ENCODE measurements around the gene BCKDK. TPM values are rescaled to one million over a fixed set of nuclear protein-coding genes. Genes with fewer than 3 reads are reported as not detected.

The BCKDK gene
- 10 to 100 TPM; 48.6 to 98.3 TPM for total RNA-seq

GRCh38 chr16:31108035-31108793, at the start of gene BCKDK:
TSS of gene BCKDK (plus strand) at chr16:31108386. CDS start at chr16:31109224, 838 bp downstream.
- peaks cover 16% of the 10 kb centered on the region for H3K4me1 Mint-ChIP-seq
- no peaks in the 10 kb centered on the region for H3K27me3 Mint-ChIP-seq
- peak within 1 kb of the TSS; percentile 97 for H3K4me3 Mint-ChIP-seq
- no peaks in the 10 kb centered on the region for H3K9me3 Mint-ChIP-seq
- H3K27ac Mint-ChIP-seq, result peak within 1 kb of the TSS; percentile 98
- peaks cover 44% of the 10 kb centered on the region for H3K36me3 Mint-ChIP-seq (ENCODE audit: low read depth)
- peak; percentile 83 for ATAC-seq (replicated peaks)

- Mint-ChIP-seq H3K27ac (no peak overlapping the region), H3K9me3 (no peaks in the 10 kb centered on the region), H3K27me3 (no peaks in the 10 kb centered on the region), H3K36me3 (ENCODE audit: low read depth) (peaks cover 58% of the 10 kb centered on the region), H3K4me1 (peaks cover 20% of the 10 kb centered on the region), H3K4me3 (no peak overlapping the region)
- no peak for ATAC-seq (replicated peaks)
Measured at GRCh38 chr16:31061126-31061812, 46.9 kb upstream of the BCKDK start.

GRCh38 chr16:31061813-31062440, 46.3 kb upstream of the BCKDK start:
- H3K36me3 Mint-ChIP-seq (ENCODE audit: low read depth), result peaks cover 58% of the 10 kb centered on the region

GRCh38 chr16:31063495-31063842, 44.7 kb upstream of the BCKDK start:
- Mint-ChIP-seq H3K4me1 (peaks cover 20% of the 10 kb centered on the region), H3K36me3 (ENCODE audit: low read depth) (peaks cover 52% of the 10 kb centered on the region), H3K4me3 (peak overlapping the region; percentile 63), H3K27me3 (no peaks in the 10 kb centered on the region), H3K9me3 (no peaks in the 10 kb centered on the region), H3K27ac (no peak overlapping the region)
- ATAC-seq (replicated peaks), result no peak

More at GRCh38 chr16:31061813-31062440, 46.3 kb upstream of the BCKDK start:
- no peaks in the 10 kb centered on the region for H3K27me3 Mint-ChIP-seq
- no peak overlapping the region for H3K4me3 Mint-ChIP-seq
- no peak for ATAC-seq (replicated peaks)
- H3K27ac Mint-ChIP-seq, result no peak overlapping the region
- H3K4me1 Mint-ChIP-seq, result peaks cover 20% of the 10 kb centered on the region
- no peaks in the 10 kb centered on the region for H3K9me3 Mint-ChIP-seq

DNA sequence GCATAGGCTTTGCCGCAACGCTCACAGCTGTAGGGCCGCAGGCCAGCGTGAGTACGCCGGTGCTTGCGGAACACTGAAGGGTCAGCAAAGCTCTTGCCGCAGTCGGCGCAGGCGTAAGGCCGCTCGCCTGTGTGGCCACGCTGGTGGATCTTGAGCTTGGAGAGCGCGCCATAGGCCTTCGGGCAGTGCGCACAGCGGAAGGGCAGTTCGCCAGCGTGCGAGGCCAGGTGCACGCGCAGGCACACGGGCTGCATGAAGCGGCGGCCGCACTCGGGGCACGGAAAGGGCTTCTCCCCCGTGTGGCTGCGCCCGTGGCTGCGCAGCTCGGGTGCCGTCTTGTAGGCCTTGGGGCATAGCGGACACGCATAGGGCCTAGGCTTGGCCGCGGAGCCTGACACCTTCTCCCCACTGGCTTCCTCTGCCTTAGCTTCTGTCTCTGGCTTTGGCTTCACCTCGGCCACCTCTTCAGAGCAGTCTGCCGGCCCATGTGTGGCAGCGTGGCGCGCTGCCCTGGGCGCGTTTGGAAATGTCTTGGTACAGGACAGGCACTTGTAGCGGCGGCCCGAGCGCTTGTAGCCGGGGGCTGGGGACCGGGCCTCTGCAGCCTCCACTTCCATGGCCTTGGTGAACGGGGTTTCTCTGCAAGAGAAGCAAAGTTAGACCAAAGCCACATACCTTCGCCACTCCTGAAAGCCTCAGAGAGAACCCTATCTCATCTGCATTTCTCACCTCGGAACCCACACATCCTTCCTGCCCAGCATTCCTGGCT, 44.2 kb upstream of the BCKDK start:
- peak overlapping the region; percentile 63 for H3K4me3 Mint-ChIP-seq
- H3K9me3 Mint-ChIP-seq, result no peaks in the 10 kb centered on the region
- H3K36me3 Mint-ChIP-seq (ENCODE audit: low read depth), result peaks cover 52% of the 10 kb centered on the region

GRCh38 chr16:31064882-31065461, 43.2 kb upstream of the BCKDK start:
- H3K4me3 Mint-ChIP-seq, result peak overlapping the region; percentile 63
- H3K4me1 Mint-ChIP-seq, result peaks cover 26% of the 10 kb centered on the region
- peak; percentile 52 for ATAC-seq (replicated peaks)

More for the DNA sequence above, 44.2 kb upstream of the BCKDK start:
- Mint-ChIP-seq H3K27me3 (no peaks in the 10 kb centered on the region), H3K27ac (peak overlapping the region; percentile 53), H3K4me1 (peaks cover 21% of the 10 kb centered on the region)
- peak; percentile 40 for ATAC-seq (replicated peaks)

GRCh38 chr16:31067342-31067741, 40.8 kb upstream of the BCKDK start:
- no peaks in the 10 kb centered on the region for H3K27me3 Mint-ChIP-seq
- no peaks in the 10 kb centered on the region for H3K9me3 Mint-ChIP-seq
- no peak for ATAC-seq (replicated peaks)
- peaks cover 27% of the 10 kb centered on the region for H3K36me3 Mint-ChIP-seq (ENCODE audit: low read depth)
- no peak overlapping the region for H3K27ac Mint-ChIP-seq
- no peak overlapping the region for H3K4me3 Mint-ChIP-seq
- peaks cover 35% of the 10 kb centered on the region for H3K4me1 Mint-ChIP-seq

More at GRCh38 chr16:31064882-31065461, 43.2 kb upstream of the BCKDK start:
- H3K36me3 Mint-ChIP-seq (ENCODE audit: low read depth), result peaks cover 46% of the 10 kb centered on the region
- H3K27me3 Mint-ChIP-seq, result no peaks in the 10 kb centered on the region
- H3K9me3 Mint-ChIP-seq, result no peaks in the 10 kb centered on the region
- peak overlapping the region; percentile 53 for H3K27ac Mint-ChIP-seq

DNA sequence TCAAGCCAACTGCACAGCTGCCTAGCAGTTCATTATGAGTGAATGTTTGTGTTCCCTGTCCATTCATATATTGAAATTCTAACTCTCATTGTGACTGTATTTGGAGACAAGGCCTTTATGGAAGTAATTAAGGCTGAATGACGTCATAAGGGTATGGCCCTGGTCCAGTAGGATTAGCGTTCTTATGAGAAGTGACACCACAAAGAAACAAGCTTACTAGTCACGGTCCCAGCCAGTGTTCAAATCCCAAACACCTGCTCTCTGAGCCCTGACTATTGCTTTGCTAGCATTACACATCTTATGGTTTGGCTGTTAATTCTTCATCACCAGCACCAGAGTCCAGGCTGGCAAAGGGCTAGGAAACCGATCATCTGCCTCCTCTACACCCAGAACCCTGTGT, 36.3 kb upstream of the BCKDK start:
- Mint-ChIP-seq H3K27me3 (no peaks in the 10 kb centered on the region), H3K4me1 (peaks cover 25% of the 10 kb centered on the region), H3K9me3 (no peaks in the 10 kb centered on the region), H3K4me3 (peak overlapping the region; percentile 93), H3K27ac (peak overlapping the region; percentile 95), H3K36me3 (ENCODE audit: low read depth) (peaks cover 34% of the 10 kb centered on the region)
- no peak for ATAC-seq (replicated peaks)

- Mint-ChIP-seq H3K4me1 (peaks cover 25% of the 10 kb centered on the region), H3K36me3 (ENCODE audit: low read depth) (peaks cover 41% of the 10 kb centered on the region), H3K27me3 (no peaks in the 10 kb centered on the region), H3K9me3 (no peaks in the 10 kb centered on the region), H3K4me3 (peak overlapping the region; percentile 93), H3K27ac (peak overlapping the region; percentile 95)
- ATAC-seq (replicated peaks), result no peak
Measured at GRCh38 chr16:31072540-31073141, 35.5 kb upstream of the BCKDK start.

DNA sequence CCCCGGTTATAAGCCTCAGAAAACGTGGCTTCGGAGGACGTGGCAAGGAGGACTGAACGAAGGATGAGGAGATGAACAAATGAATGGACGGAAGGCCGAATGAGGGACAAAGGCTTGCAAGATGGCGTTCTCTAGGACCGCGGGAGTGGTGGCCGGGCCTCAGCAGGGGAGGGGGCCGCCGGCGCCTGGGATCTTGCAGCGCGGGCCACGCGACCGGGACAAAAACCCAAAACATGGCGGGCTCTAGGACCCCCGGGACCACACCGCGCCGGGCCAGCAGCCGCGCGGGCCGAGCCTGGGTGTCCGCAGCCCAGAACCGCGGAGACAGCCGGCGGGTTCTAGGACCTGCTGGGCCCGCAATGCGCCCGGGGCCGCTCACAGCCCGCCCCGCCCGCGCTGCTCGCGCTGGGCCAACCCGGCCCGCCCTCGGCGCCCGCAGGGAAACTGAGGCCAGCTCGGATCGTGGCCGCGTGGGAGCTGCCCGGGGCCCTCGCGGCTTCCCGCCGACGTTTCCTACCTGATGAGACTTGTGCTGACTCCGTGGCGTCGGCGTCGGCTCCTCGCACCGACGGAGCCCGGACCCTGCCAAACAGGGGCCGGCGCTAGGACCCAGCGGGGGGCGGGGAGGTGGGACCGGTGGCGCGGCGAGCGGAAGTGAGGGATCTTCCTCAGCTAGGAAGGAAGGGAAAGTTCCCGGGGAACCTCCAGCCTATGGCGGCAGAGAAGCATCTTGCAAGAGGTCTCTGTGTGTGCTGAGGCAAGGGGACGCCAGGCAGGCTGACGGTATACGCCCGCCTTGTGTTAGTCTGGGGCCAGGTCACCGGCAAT, 34.8 kb upstream of the BCKDK start:
- H3K27ac Mint-ChIP-seq, result peak overlapping the region; percentile 95
- no peaks in the 10 kb centered on the region for H3K9me3 Mint-ChIP-seq
- ATAC-seq (replicated peaks), result peak; percentile 69
- peaks cover 25% of the 10 kb centered on the region for H3K4me1 Mint-ChIP-seq
- peaks cover 49% of the 10 kb centered on the region for H3K36me3 Mint-ChIP-seq (ENCODE audit: low read depth)
- peak overlapping the region; percentile 93 for H3K4me3 Mint-ChIP-seq
- no peaks in the 10 kb centered on the region for H3K27me3 Mint-ChIP-seq

DNA sequence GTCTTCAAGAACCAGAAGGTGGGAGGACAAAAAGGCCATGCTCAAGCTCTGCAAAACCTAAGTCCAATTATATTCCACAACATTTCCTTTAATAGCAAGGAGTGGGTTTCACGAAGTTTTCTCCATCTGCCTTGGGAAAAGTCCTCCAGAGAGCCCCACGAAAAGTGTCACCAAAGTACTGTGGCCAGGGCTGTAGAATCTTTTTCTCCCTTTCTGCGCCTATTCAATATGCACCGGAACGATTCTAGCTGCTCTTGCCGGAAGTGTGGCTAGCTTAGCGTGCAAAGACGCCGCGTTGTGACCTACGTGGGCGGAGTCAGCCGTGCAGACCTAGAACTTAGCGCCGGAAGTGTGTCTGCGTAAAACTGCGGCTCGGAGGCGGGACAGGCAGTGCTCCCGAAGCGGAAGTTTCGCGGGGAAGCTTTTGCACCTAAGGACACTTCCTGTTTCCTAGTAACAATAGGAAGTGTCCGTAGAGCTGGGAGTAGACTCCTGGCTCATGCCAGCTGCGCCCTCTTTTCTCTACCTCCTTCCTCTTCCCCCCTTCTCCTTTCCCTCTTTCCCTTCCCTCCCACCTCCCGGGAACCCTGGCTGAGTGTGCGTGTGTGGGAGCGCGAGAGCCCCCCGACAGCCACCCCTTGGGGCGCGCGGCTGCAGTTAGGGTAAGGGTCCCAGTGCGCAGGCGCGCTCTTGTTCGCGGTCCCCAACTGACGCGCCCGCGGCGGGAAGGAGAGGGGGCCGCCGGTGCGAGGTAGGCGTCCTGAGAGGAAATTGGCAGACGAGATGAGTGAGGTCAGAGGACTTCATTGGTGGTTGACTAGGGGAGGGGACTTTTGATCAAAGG, 34.0 kb upstream of the BCKDK start, which contains the start of the genes ZNF646 and ZNF668:
Gene ZNF646 (plus strand): TSS at position 453 of the 844 bp plus-strand sequence. CDS start 1,903 bp downstream, outside the sequence.
Gene ZNF668 (minus strand): TSS at position 271 of the 844 bp plus-strand sequence. CDS start 9,781 bp downstream, outside the sequence.
- Mint-ChIP-seq H3K36me3 (ENCODE audit: low read depth) (peaks cover 56% of the 10 kb centered on the region), H3K4me3 (peak within 1 kb of the TSS; percentile 93), H3K27ac (peak within 1 kb of the TSS; percentile 95), H3K9me3 (no peaks in the 10 kb centered on the region), H3K4me1 (peaks cover 22% of the 10 kb centered on the region), H3K27me3 (no peaks in the 10 kb centered on the region)
- ATAC-seq (replicated peaks), result peak; percentile 88

- H3K4me1 Mint-ChIP-seq, result peaks cover 19% of the 10 kb centered on the region
- H3K27ac Mint-ChIP-seq, result peak overlapping the region; percentile 95
- H3K36me3 Mint-ChIP-seq (ENCODE audit: low read depth), result peaks cover 62% of the 10 kb centered on the region
- peak overlapping the region; percentile 93 for H3K4me3 Mint-ChIP-seq
- ATAC-seq (replicated peaks), result no peak
- no peaks in the 10 kb centered on the region for H3K9me3 Mint-ChIP-seq
- no peaks in the 10 kb centered on the region for H3K27me3 Mint-ChIP-seq
Measured at GRCh38 chr16:31074814-31075183, 33.4 kb upstream of the BCKDK start.

All from activated T-helper 17 cell treated with anti-CD3 and anti-CD28 coated beads, Interleukin-2, amount 50 U/mL, for 72 hours (primary cell).